Smooth muscle cell (in vitro differentiated cells): ENCODE measurements around the gene DPYD. TPM values are rescaled to one million over a fixed set of nuclear protein-coding genes. Genes with fewer than 3 reads are reported as not detected.

ENCODE experiments used
- DNase-seq: peaks from one replicate; lab custom pipeline; 2025; ENCODE audit not compliant: unreplicated experiment; lab: John Stamatoyannopoulos, UW
- H2AFZ ChIP-seq: fragments of 200-600 bp; sonication (generic); 2 replicates; pipeline ENCODE4 v1.6.0; 2016; ENCODE audit warnings: antibody characterized with exemption, low read depth, mild to moderate bottlenecking
- H3F3A ChIP-seq: fragments of 200-600 bp; sonication (generic); 2 replicates; pipeline ENCODE4 v1.6.0; 2017; ENCODE audit warnings: antibody characterized with exemption, low read depth
- H3K27ac ChIP-seq: fragments of 200-600 bp; sonication (generic); 2 replicates; pipeline ENCODE4 v1.5.1; 2016; ENCODE audit warnings: low read depth, mild to moderate bottlenecking
- H3K27me3 ChIP-seq: fragments of 200-600 bp; sonication (generic); 2 replicates; pipeline ENCODE4 v1.6.1; 2016; ENCODE audit warnings: low read depth, mild to moderate bottlenecking
- H3K36me3 ChIP-seq: fragments of 200-600 bp; sonication (generic); 2 replicates; pipeline ENCODE4 v1.5.1; 2016; ENCODE audit warnings: low read depth
- H3K4me1 ChIP-seq: fragments of 200-600 bp; sonication (generic); 2 replicates; pipeline ENCODE4 v1.5.1; 2016; ENCODE audit warnings: low read depth
- H3K4me2 ChIP-seq: fragments of 200-600 bp; sonication (generic); 2 replicates; pipeline ENCODE4 v1.6.0; 2016; ENCODE audit warnings: mild to moderate bottlenecking
- H3K4me3 ChIP-seq: fragments of 200-600 bp; sonication (generic); 2 replicates; pipeline ENCODE4 v1.5.1; 2016; ENCODE audit warnings: mild to moderate bottlenecking
- H3K79me2 ChIP-seq: fragments of 200-600 bp; sonication (generic); 2 replicates; pipeline ENCODE4 v1.6.0; 2016; ENCODE audit warnings: low read depth, mild to moderate bottlenecking
- H3K9ac ChIP-seq: fragments of 200-600 bp; sonication (generic); 2 replicates; pipeline ENCODE4 v1.6.0; 2016; ENCODE audit warnings: low read depth
- H3K9me3 ChIP-seq: fragments of 200-600 bp; sonication (generic); replicated peaks from 2 replicates; pipeline ENCODE4 v1.5.1; 2016; ENCODE audit warnings: low read depth
- H4K20me1 ChIP-seq: fragments of 200-600 bp; sonication (generic); 2 replicates; pipeline ENCODE4 v1.6.0; 2016; ENCODE audit warnings: low read depth
- WGBS: methylation state at CpG from one replicate; pipeline ENCODE4 v1.1.7; 2016; ENCODE audit warnings: low lambda C conversion rate; 5-methylcytosine and 5-hydroxymethylcytosine counted together
- polyA plus RNA-seq: library from polyadenylated mRNA; unstranded; fragments of >200 nt; fragmentation: Nextera tagmentation; extraction: Ambion mirVana; gene quantifications from 2 replicates; pipeline ENCODE4 v1.2.1, GENCODE V29; 2016
- total RNA-seq: library from RNA; depleted of rRNA; stranded (reverse); fragments of >200 nt; gene quantifications from 2 replicates; pipeline ENCODE4 v1.2.3, GENCODE V29; 2014
- TF ChIP-seq, protein P1 (sequence below): fragments of 200-600 bp; sonication (generic); IDR thresholded peaks from 2 replicates; pipeline ENCODE4 v1.5.1; 2017; ENCODE audit warnings: borderline replicate concordance, mild to moderate bottlenecking, antibody characterized with exemption; ENCODE audit not compliant: insufficient read depth, poor library complexity, severe bottlenecking

Gene DPYD
- total and polyA plus RNA-seq, 2 experiments from 2014 or later: 1.8 to 2.0 TPM

- 98% methylated on average over 1 of the region's 1 CpG for WGBS
- Histone ChIP-seq H3K9ac (no peak overlapping the region), H3K79me2 (no peaks in the 10 kb centered on the region)
Measured at GRCh38 chr1:97895278-97895677, 25.6 kb downstream of the DPYD start.

GRCh38 chr1:97893844-97894243 lies 27.0 kb downstream of the DPYD start:
- TF ChIP-seq, protein P1, sequence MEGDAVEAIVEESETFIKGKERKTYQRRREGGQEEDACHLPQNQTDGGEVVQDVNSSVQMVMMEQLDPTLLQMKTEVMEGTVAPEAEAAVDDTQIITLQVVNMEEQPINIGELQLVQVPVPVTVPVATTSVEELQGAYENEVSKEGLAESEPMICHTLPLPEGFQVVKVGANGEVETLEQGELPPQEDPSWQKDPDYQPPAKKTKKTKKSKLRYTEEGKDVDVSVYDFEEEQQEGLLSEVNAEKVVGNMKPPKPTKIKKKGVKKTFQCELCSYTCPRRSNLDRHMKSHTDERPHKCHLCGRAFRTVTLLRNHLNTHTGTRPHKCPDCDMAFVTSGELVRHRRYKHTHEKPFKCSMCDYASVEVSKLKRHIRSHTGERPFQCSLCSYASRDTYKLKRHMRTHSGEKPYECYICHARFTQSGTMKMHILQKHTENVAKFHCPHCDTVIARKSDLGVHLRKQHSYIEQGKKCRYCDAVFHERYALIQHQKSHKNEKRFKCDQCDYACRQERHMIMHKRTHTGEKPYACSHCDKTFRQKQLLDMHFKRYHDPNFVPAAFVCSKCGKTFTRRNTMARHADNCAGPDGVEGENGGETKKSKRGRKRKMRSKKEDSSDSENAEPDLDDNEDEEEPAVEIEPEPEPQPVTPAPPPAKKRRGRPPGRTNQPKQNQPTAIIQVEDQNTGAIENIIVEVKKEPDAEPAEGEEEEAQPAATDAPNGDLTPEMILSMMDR: no peak
- no peaks in the 10 kb centered on the region for H4K20me1 ChIP-seq
- H3K36me3 ChIP-seq: no peaks in the 10 kb centered on the region
- no peak for DNase-seq
- H3K27ac ChIP-seq: no peak overlapping the region
- H3K27me3 ChIP-seq: no peaks in the 10 kb centered on the region
- H3K79me2 ChIP-seq: no peaks in the 10 kb centered on the region
- H2AFZ ChIP-seq: no peak overlapping the region
- H3K4me2 ChIP-seq: no peak overlapping the region
- no peak overlapping the region for H3K9ac ChIP-seq
- no peaks in the 10 kb centered on the region for H3F3A ChIP-seq
- H3K9me3 ChIP-seq: no peaks in the 10 kb centered on the region
- H3K4me1 ChIP-seq: no peaks in the 10 kb centered on the region
- no peak overlapping the region for H3K4me3 ChIP-seq

More at GRCh38 chr1:97895278-97895677, 25.6 kb downstream of the DPYD start:
- Histone ChIP-seq H3K9me3 (no peaks in the 10 kb centered on the region), H2AFZ (no peak overlapping the region), H3K4me2 (no peak overlapping the region), H3F3A (no peaks in the 10 kb centered on the region), H3K4me3 (no peak overlapping the region), H3K4me1 (no peaks in the 10 kb centered on the region), H4K20me1 (no peaks in the 10 kb centered on the region), H3K36me3 (no peaks in the 10 kb centered on the region), H3K27ac (no peak overlapping the region), H3K27me3 (no peaks in the 10 kb centered on the region)
- no peak for DNase-seq
- TF ChIP-seq, protein P1: no peak

- Histone ChIP-seq H3K4me1 (no peaks in the 10 kb centered on the region), H3K36me3 (no peaks in the 10 kb centered on the region), H3K27ac (no peak overlapping the region), H3F3A (no peaks in the 10 kb centered on the region), H4K20me1 (no peaks in the 10 kb centered on the region), H3K4me3 (no peak overlapping the region), H3K27me3 (no peaks in the 10 kb centered on the region), H3K79me2 (no peaks in the 10 kb centered on the region), H3K9ac (no peak overlapping the region), H3K9me3 (peaks cover 6% of the 10 kb centered on the region), H2AFZ (no peak overlapping the region), H3K4me2 (no peak overlapping the region)
- WGBS: 100% methylated on average over 1 of the region's 1 CpG
- TF ChIP-seq, protein P1: no peak
- no peak for DNase-seq
Measured at GRCh38 chr1:97886199-97886598, 34.6 kb downstream of the DPYD start.

GRCh38 chr1:97883823-97884222 lies 37.0 kb downstream of the DPYD start:
- no peak overlapping the region for H3K27ac ChIP-seq
- H3K4me3 ChIP-seq: no peak overlapping the region
- no peak for DNase-seq
- H3K27me3 ChIP-seq: no peaks in the 10 kb centered on the region
- H3K36me3 ChIP-seq: no peaks in the 10 kb centered on the region
- TF ChIP-seq, protein P1: no peak
- no peak overlapping the region for H3K9ac ChIP-seq
- no peak overlapping the region for H2AFZ ChIP-seq
- no peaks in the 10 kb centered on the region for H3K79me2 ChIP-seq
- H3K4me2 ChIP-seq: no peak overlapping the region
- WGBS: 76% methylated on average over 1 of the region's 1 CpG
- no peaks in the 10 kb centered on the region for H3K4me1 ChIP-seq
- no peaks in the 10 kb centered on the region for H4K20me1 ChIP-seq
- peaks cover 6% of the 10 kb centered on the region for H3K9me3 ChIP-seq
- H3F3A ChIP-seq: no peaks in the 10 kb centered on the region
